ENCODE measurements around the gene CAT.

- TF ChIP-seq KDM1A (IDR thresholded peaks at IDR 0.05) (no peak), FOS (IDR thresholded peaks at IDR 0.05; ENCODE audit: extremely low read depth, insufficient read length) (no peak), YY1 (IDR thresholded peaks at IDR 0.05; ENCODE audit: borderline replicate concordance in 1 of 3, control insufficient read depth in 1 of 3, extremely low read depth in 1 of 3, insufficient read depth in 3 of 3, insufficient read length in 1 of 3, insufficient replicate concordance in 2 of 3, low read depth in 1 of 3, low read length in 2 of 3) (no peak), ZNF57 (CRISPR knock-in tag; IDR thresholded peaks at IDR 0.05) (no peak)
Measured at GRCh38 chr11:34521265-34521664, 82.5 kb downstream of the CAT start.
